Fibroblast of lung (primary cell): ENCODE data around the gene SLC43A3. TPM values are rescaled to one million over a fixed set of nuclear protein-coding genes. Genes with fewer than 3 reads are reported as not detected.

ENCODE experiments used
- DNase-seq, 2 donors: peaks; one replicate each; pipeline versions ENCODE4 v3.0.0 to v3.0.0-alpha.2; 2010; ENCODE audit warnings: low read depth in 2 of 2
- H2AFZ ChIP-seq: 2 replicates; pipeline ENCODE4 v1.5.1; 2012; ENCODE audit warnings: low read length, control low read depth, inconsistent platforms
- H3K27ac ChIP-seq: 2 replicates; pipeline ENCODE4 v1.5.1; 2011; ENCODE audit warnings: low read length, control low read depth; ENCODE audit not compliant: insufficient read depth
- H3K27me3 ChIP-seq: 2 replicates; pipeline ENCODE4 v1.5.1; 2011; ENCODE audit warnings: mild to moderate bottlenecking, low read length; ENCODE audit not compliant: control insufficient read depth, insufficient read depth
- H3K36me3 ChIP-seq: 2 replicates; pipeline ENCODE4 v1.5.1; 2011; ENCODE audit warnings: low read length; ENCODE audit not compliant: control insufficient read depth, insufficient read depth
- H3K4me1 ChIP-seq: 2 replicates; pipeline ENCODE4 v1.5.1; 2011; ENCODE audit warnings: low read length; ENCODE audit not compliant: control insufficient read depth, insufficient read depth; ENCODE audit errors: extremely low read depth
- H3K4me2 ChIP-seq: 2 replicates; pipeline ENCODE4 v1.5.1; 2011; ENCODE audit warnings: low read length, control low read depth; ENCODE audit not compliant: insufficient read depth; ENCODE audit errors: extremely low read depth
- H3K4me3 ChIP-seq, 4 experiments: fragments of 200-600 bp in 1 of 4; sonication (generic) in 1 of 4; replicated peaks in 1 of 4; 2 replicates each; pipeline ENCODE4 v1.5.1; 2011 to 2016; ENCODE audit warnings: low read length in 4 of 4, low read depth in 3 of 4, mild to moderate bottlenecking in 3 of 4, control low read depth in 2 of 4, inconsistent platforms in 1 of 4, mixed read lengths in 1 of 4; ENCODE audit not compliant: insufficient read depth in 1 of 4; ENCODE audit errors: control extremely low read depth in 1 of 4
- H3K79me2 ChIP-seq: 2 replicates; pipeline ENCODE4 v1.5.1; 2012; ENCODE audit warnings: mild to moderate bottlenecking, low read length, inconsistent platforms; ENCODE audit not compliant: control insufficient read depth, insufficient read depth
- H3K9ac ChIP-seq: 2 replicates; pipeline ENCODE4 v1.5.1; 2011; ENCODE audit warnings: mild to moderate bottlenecking, low read length, control low read depth; ENCODE audit not compliant: insufficient read depth
- H3K9me3 ChIP-seq: 2 replicates; pipeline ENCODE4 v1.5.1; 2012; ENCODE audit warnings: low read depth, low read length; ENCODE audit not compliant: control insufficient read depth, insufficient read depth
- H4K20me1 ChIP-seq: 2 replicates; pipeline ENCODE4 v1.5.1; 2011; ENCODE audit warnings: low read length; ENCODE audit not compliant: control insufficient read depth, insufficient read depth; ENCODE audit errors: extremely low read depth
- CTCF ChIP-seq, 2 donors: IDR thresholded peaks in 1 of 2; conservative IDR thresholded peaks in 1 of 2; 1 replicate in 1 of 2; 2 replicates in 1 of 2; pipeline ENCODE4 v1.5.1; 2011 to 2012; ENCODE audit warnings: low read length in 2 of 2, control low read depth in 1 of 2, inconsistent platforms in 1 of 2, low read depth in 1 of 2, mild to moderate bottlenecking in 1 of 2
- EZH2 ChIP-seq: IDR thresholded peaks from 2 replicates; pipeline ENCODE4 v1.5.1; 2012; ENCODE audit warnings: low read length, control low read depth, mild to moderate bottlenecking; ENCODE audit errors: missing control alignments
- polyA plus RNA-seq, 2 donors: library from polyadenylated mRNA; depleted of rRNA in 1 of 2; stranded (reverse) in 1 of 2; unstranded in 1 of 2; fragments of >200 nt; gene quantifications; 2 replicates each; pipeline ENCODE4 v1.2.1, GENCODE V29; 2011 to 2012; ENCODE audit warnings: missing spikeins in 1 of 2
- total RNA-seq: library from RNA; depleted of rRNA; stranded (reverse); fragments of >200 nt; gene quantifications from 2 replicates; pipeline ENCODE4 v1.2.1, GENCODE V29; 2014

The SLC43A3 gene
- total and polyA plus RNA-seq, 2 donors (not counting 1 experiment from before 2014, with no cell fraction given), result 34.8 to 41.5 TPM

DNA sequence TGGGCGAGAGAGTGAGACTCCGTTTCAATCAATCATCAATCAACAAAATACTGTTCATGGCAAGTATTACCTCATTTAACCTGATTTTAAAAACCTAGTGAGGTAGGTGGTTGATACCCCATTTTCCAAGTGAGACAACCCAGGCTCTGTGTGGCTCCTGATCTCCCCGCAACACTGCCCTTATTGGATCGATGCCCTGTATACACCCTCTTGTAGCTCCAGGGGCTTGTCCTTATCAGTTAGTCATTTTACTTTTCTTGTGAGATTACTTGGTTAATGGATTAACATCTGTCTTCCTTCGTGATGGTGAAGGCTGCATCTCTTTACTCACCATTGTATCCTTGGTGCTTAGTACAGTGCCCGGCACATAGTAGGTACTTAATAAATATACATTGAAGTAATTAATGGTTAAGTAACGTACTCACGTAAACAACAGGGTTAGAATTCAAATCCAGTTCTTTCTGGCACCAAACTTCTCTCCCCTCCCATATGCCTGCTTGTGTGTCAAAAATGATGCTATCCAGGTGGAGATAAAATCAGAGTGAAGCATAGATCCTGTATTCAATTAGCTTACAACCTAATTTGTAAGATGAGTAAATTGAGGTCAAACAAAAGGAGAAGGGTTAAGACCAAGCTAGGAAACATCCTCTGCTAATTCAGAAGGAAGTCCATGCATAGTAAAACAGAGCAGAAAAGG, 34.7 kb downstream of the SLC43A3 start:
- Histone ChIP-seq H3K9me3 (no peaks in the 10 kb centered on the region), H4K20me1 (no peaks in the 10 kb centered on the region), H3K79me2 (no peaks in the 10 kb centered on the region), H3K9ac (no peak overlapping the region), H3K4me3 (no peak overlapping the region), H3K36me3 (no peaks in the 10 kb centered on the region), H3K4me2 (no peak overlapping the region), H2AFZ (no peak overlapping the region), H3K27me3 (peaks cover 20% of the 10 kb centered on the region), H3K4me1 (no peaks in the 10 kb centered on the region), H3K27ac (no peak overlapping the region)
- TF ChIP-seq EZH2 (no peak), CTCF (conservative IDR thresholded peaks at IDR 0.05 in 1 of 2, IDR thresholded peaks at IDR 0.05 in 1 of 2; ENCODE audit: low read depth in 1 of 2, low read length in 2 of 2) (no peak)
- DNase-seq, result no peak

DNA sequence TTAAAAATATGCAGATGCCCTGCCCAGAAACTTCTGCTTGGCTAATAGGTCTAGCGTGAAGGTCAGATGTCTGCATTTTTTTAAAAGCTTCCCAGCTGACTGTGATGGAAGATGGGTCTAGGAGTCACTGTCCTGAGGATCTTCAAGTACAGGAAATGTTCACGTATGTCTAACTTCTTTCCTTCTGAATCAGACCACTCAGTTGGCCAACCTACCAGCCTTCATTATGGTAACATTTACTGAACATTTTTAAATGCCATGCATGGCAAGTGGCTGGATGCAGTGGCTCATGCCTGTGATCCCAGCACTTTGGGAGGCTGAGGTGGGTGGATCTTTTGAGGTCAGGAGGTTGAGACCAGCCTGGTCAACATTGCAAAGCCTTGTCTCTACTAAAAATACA, 35.4 kb downstream of the SLC43A3 start:
- H4K20me1 ChIP-seq, result no peaks in the 10 kb centered on the region
- no peak for TF ChIP-seq CTCF (conservative IDR thresholded peaks at IDR 0.05 in 1 of 2, IDR thresholded peaks at IDR 0.05 in 1 of 2; ENCODE audit: low read depth in 1 of 2, low read length in 2 of 2)
- TF ChIP-seq EZH2, result no peak
- no peaks in the 10 kb centered on the region for H3K4me1 ChIP-seq
- H3K9ac ChIP-seq, result no peak overlapping the region
- no peak for DNase-seq
- H3K9me3 ChIP-seq, result no peaks in the 10 kb centered on the region
- H3K79me2 ChIP-seq, result no peaks in the 10 kb centered on the region
- no peak overlapping the region for H3K4me2 ChIP-seq
- peaks cover 20% of the 10 kb centered on the region for H3K27me3 ChIP-seq
- H2AFZ ChIP-seq, result no peak overlapping the region
- no peak overlapping the region for H3K27ac ChIP-seq
- H3K4me3 ChIP-seq, result no peak overlapping the region
- no peaks in the 10 kb centered on the region for H3K36me3 ChIP-seq

DNA sequence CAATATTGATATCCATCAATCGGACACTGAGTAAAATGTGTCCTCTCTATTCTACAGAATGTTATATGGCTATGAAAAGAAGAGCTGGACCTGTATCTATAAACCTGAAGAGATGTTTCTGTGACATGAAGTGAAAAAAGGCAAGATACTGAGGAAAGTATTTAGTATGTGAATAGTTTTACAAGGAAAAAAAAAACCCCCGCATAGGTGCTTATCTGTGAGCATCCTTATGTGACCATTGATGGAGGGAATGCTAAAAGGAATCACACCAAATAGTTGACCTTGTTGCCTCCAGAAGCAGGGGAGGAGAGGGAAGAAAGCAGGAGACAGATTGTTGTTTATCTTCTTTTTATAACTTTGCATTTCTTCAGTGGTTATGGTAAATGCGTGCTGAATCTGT, 35.8 kb downstream of the SLC43A3 start:
- Histone ChIP-seq H3K9ac (no peak overlapping the region), H3K4me1 (no peaks in the 10 kb centered on the region), H3K27me3 (peaks cover 20% of the 10 kb centered on the region), H3K36me3 (no peaks in the 10 kb centered on the region), H2AFZ (no peak overlapping the region), H4K20me1 (no peaks in the 10 kb centered on the region), H3K27ac (no peak overlapping the region), H3K9me3 (no peaks in the 10 kb centered on the region), H3K4me2 (no peak overlapping the region), H3K79me2 (no peaks in the 10 kb centered on the region), H3K4me3 (no peak overlapping the region)
- no peak for TF ChIP-seq CTCF (conservative IDR thresholded peaks at IDR 0.05 in 1 of 2, IDR thresholded peaks at IDR 0.05 in 1 of 2; ENCODE audit: low read depth in 1 of 2, low read length in 2 of 2)
- no peak for TF ChIP-seq EZH2
- no peak for DNase-seq
